ENCODE measurements around the gene AGPAT2.

GRCh38 chr9:136662656-136663581 is 24.3 kb downstream of the AGPAT2 start, which contains the start of gene EGFL7:
- TF ChIP-seq CTCF (conservative IDR thresholded peaks at IDR 0.05) = no peak
- TF ChIP-seq ZFX (IDR thresholded peaks at IDR 0.05) = no peak

Data from C4-2B (cell line).